Activated CD4-positive, CD25-positive, alpha-beta regulatory T cell treated with anti-CD3 and anti-CD28 coated beads, Interleukin-2, amount 50 U/mL, for 24 hours (primary cell): ENCODE measurements around the gene PIH1D1.

Experiments
- ATAC-seq, 2 donors: fragments of 150-1000 bp; cut with Tn5 transposase; one replicate each; pipeline ENCODE4 v1.10.0; 2021; ENCODE audit warnings: mild to moderate bottlenecking in 1 of 2, moderate library complexity in 1 of 2

The PIH1D1 gene

DNA sequence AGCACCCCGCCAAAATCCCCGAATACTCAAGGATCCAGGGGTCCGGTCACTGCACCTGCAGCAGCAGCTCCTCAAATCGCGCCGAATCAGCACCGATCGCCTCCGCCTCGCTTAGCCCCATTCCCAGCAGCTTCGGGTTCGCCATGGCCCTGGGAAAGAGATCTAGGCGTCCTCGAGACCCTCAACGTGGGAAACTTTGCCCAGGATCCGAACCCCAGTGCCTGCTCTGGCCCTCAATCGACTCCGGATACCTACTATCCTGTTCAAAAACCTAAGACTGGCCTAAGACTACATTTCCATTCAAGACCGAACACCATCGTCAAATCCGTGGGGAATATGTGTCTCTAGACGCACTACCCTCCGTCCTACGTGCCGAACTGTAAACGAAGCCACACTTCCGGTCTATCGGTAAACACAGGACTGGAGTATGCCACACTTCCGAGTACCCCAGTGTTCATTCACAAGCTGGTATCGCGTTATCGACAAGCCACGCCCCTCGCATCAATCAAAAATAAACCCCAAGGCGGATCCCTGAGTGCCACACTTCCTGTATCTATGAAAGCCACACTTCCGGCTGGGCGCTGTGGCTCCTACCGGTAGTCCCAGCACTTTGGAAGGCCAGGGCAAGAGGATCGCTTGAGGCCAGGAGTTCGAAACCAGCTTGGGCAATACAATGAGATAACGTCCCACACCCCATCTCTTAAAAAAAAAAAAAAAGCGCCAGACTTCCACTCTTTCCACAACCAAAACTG is at the start of gene PIH1D1:
TSS of gene PIH1D1 (minus strand) at position 385 of the 752 bp plus-strand sequence. CDS start at position 145, 240 bp downstream.
- peak; percentile 71 to 77 for ATAC-seq

DNA sequence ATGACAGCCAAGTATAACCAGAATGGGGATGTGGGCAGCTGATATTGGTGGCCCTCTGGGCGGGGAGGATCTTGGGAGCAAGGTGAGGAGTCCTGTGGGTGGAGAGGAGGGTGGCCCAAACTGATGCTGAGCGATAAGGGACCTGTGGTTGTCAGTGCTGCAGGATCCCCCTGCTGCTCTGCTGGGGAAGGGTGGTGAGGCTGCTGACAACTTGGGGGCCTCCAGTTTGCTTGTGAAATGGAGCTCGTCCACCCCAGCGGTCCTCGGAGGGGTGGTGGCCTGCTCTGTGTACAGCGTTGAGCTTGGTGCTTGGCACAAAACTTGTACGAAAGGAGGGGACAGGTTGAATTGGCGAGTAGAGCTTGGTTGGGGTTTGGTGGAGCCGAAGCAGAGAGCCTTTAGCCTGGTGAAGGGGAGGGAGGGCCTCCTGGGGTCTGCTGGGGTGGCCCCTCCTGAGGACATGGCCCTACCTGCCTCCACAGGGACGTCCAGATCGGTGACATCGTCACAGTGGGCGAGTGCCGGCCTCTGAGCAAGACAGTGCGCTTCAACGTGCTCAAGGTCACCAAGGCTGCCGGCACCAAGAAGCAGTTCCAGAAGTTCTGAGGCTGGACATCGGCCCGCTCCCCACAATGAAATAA is 47.5 kb upstream of the PIH1D1 start:
- ATAC-seq, result no peak

DNA sequence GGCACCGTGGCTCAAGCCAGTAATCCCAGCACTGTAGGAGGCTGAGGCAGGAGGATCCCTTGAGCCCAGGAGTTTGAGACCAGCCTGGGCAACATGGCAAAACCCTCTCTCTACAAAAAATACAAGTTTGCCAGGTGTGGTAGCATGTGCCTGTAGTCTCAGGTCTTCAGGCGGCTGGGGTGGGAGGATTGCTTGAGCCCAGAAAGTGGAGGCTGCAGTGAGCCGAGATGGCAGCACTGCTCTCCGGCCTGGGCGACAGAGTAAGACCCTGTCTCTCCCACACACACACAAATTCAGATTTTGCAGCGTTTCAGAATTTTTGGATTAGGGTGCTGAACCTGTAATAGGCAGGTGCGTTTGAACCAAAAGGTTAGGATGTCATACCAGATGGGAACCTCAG is 46.9 kb upstream of the PIH1D1 start:
- no peak for ATAC-seq

DNA sequence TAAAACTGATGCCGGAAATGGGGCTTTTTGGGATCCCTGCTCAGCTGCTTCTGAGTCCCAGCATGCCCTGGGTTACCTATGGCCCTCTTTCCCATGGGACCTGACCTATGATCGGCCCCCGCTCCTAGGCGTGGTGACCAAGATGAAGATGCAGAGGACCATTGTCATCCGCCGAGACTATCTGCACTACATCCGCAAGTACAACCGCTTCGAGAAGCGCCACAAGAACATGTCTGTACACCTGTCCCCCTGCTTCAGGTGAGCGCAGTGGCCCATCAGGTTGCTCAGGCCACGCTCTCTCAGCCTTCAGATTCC is 46.1 kb upstream of the PIH1D1 start:
- ATAC-seq, result no peak

DNA sequence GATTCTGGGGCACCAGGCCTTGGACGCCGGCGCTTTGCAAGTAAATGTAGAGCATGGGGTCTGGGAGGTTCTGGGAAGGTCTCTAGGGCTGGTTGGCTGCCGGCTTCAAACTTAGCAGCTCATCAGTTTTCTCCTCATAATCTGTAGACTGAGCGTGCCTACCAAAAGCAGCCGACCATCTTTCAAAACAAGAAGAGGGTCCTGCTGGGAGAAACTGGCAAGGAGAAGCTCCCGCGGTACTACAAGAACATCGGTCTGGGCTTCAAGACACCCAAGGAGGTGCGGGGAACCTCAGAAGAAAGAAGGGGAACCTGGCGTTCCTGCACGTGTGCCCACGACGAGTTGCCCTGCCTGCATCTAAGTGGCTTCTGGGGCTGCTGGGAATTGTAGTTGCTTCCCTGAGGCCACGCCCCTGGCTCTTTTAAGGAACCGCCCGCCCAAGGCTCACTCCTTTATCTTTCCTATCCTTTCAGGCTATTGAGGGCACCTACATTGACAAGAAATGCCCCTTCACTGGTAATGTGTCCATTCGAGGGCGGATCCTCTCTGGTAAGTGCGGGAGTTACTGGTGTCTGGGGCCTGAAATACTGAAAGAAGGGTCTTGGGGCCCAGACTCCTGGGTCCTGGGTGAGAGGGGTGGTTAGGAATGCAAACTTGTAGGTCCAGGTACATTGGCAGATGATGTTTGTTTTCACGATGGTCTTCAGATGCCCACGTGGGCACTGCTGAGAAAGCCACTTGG is 45.6 kb upstream of the PIH1D1 start:
- no peak for ATAC-seq

DNA sequence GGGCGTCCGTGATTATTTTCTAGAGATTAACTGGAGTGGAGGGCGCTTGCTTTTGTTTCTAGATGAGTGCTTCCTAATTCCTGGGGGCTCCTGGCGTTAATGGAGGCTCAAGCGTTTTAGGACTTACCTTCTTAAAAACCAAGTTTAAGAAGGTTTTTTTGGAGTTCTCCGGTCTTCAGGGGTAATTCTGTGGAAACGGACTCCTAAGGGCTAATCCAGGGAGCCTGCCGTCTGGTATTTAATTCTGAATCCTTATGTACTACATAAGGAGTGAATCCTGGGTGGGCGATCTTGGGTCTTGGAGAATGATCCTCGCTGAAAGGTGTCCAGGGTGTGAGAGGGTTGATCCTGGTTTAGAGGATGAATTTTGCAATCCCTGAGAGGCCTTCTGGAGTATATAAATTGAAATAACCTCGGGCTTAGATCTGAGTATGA is 45.0 kb upstream of the PIH1D1 start:
- ATAC-seq, result no peak

DNA sequence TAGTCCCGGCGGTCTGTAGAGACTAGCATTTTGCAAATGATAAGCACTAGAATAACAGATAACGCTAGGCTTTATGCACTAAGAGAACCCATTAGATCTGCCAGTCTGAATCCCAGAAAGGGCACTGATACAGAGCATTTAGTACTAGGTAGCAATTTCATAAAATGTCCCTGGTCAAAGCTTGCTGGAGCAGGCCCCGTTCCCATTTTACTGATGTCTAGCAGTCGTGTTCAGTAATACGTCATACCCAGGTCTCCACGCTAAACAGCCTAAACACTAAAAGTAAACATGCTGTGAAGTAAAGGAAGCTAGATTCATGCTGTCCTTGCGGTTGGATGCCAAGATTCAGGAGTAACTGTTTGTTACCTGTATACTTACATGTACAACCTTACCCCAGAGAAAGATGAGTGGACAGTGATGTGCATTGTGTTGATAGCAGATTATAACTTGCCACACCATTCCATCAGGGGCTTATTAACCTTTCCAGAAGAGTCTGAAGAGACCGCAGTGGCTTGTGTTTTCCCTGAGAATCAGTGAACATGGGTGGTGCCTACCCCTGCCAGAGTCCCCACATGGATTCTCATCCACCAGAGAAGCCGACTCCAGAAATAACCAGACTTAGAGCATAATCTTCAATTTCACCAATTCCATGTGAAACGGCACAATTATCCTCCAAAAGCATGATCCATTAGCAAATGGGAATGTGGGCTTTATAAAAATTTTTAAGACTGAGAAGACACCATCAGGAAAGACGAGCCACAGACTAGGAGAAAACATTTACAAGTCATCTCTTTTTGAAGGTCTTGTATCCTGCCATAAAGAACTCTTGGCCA is 41.2 kb upstream of the PIH1D1 start:
- ATAC-seq, result no peak

DNA sequence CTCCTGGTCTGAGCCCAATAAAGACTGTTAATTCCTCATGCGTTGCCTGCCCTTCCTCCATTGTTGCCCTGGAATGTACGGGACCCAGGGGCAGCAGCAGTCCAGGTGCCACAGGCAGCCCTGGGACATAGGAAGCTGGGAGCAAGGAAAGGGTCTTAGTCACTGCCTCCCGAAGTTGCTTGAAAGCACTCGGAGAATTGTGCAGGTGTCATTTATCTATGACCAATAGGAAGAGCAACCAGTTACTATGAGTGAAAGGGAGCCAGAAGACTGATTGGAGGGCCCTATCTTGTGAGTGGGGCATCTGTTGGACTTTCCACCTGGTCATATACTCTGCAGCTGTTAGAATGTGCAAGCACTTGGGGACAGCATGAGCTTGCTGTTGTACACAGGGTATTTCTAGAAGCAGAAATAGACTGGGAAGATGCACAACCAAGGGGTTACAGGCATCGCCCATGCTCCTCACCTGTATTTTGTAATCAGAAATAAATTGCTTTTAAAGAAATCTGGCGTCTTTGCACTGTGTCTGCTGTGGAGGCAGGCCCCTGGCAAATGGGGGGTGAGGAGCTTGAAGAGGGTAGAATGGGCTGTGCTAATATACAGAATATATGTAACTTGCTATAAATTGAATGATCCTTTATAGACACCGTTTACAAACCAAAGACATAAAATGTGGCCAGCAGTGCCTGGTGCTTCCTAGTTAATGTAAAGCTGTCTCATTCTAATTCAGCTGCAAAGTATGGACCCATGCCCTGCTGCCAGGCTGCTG is 40.4 kb upstream of the PIH1D1 start:
- no peak for ATAC-seq

DNA sequence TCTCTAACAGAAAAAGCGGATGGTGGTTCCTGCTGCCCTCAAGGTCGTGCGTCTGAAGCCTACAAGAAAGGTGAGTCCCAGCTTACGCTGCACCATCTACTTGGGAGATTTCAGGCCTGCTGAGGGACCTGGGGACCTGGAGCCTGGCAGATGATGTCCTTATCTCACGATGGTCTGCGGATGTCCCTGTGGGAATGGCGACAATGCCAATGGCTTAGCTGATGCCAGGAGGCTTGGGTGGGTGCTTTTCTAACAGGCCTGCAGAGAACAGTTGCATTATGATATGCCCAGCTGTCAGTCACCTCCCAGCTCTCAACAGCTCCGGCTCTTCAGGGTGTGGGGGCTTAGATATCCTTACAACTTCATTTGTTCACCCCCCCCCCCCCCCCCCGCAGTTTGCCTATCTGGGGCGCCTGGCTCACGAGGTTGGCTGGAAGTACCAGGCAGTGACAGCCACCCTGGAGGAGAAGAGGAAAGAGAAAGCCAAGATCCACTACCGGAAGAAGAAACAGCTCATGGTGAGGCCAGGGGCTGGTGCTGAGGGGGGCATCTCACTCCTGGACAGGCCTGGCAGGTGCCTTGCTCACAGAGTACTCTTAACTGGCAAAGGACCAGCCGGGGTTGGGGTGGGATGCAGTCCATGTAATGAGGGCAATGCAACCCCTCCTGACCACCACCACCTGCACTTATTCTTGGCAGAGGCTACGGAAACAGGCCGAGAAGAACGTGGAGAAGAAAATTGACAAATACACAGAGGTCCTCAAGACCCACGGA is 39.6 kb upstream of the PIH1D1 start:
- no peak for ATAC-seq

DNA sequence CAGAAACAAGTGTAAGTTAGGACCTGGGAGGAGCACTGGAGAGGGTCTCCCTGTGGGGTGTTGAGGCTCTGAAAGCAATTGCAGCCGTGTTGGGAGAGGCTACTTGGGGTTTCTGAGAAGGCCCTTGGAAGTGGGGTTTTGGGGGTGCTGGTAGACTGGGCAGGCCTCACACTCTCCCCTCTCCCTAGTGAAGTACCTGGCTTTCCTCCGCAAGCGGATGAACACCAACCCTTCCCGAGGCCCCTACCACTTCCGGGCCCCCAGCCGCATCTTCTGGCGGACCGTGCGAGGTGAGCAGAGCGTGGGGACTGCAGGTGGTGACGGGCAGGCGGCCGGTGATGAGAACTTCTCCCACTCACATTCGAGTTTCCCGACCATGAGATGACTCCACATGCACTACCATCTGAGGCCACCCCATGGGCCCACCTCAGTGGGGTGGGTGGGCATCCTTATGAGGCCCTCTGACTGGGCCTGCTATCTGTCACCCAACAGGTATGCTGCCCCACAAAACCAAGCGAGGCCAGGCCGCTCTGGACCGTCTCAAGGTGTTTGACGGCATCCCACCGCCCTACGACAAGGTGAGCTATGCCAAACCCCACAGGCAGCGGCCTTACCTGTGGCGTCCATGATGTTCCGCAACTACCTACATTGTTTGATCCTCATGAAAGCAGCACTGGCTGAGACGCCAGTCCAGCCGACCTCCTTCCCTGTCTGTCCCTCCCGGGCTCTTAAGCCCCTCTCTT is 38.8 kb upstream of the PIH1D1 start:
- no peak for ATAC-seq

DNA sequence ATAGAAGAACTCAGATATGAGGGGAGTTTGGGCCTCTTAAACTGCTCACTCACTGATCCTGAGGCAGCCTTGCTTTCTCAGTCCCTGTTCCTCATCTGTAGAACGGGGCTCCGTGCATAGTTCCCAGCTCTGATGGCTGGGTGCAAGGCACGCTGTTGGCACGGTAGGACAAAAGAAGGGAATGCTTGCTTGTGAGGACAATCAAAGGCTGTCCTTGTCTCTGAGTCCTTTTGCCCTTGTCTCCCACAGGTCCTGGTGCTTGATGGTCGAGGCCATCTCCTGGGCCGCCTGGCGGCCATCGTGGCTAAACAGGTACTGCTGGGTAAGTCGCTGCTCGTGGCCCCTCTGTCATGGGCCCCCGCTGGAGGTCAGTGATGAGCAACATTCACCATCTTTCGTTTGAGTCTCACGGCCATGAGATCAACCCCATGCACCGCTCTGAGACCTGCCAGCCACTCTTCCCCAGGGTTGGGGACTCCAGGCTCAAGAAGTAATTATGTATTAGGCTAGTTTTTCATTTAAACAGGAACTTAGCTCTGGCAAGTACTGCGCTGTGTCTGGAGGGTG is 38.1 kb upstream of the PIH1D1 start:
- ATAC-seq, result peak in 1 of 2 donors; percentile 3

DNA sequence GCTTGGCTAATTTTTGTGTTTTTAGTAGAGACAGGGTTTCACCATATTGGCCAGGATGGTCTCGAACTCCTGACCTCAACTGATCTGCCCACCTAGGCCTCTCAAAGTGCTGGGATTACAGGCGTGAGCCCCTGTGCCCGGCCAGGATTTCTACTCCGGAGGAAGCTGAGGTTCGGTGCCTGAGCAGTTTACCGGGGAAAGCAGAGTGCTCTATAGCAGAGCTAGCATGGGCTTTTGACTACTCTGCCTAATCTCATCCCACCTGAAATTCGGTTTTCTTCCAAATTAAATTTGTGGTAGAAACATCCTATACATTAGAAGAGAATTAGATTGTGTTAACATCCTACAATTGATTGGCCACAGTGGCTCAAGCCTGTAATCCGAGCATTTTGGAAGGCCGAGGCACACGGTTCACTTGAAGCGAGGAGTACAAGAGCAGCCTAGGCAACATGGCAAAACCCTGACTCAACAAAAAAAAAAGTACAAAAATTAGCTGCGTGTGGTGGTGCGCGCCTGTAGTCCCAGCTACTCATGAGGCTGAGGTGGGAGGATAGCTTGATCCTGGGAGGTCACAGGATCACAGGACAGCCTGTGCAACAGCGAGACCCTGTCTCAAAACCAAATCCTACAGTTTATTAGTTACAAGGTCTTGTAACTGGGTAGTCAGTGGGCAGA is 37.4 kb upstream of the PIH1D1 start:
- ATAC-seq, result no peak

DNA sequence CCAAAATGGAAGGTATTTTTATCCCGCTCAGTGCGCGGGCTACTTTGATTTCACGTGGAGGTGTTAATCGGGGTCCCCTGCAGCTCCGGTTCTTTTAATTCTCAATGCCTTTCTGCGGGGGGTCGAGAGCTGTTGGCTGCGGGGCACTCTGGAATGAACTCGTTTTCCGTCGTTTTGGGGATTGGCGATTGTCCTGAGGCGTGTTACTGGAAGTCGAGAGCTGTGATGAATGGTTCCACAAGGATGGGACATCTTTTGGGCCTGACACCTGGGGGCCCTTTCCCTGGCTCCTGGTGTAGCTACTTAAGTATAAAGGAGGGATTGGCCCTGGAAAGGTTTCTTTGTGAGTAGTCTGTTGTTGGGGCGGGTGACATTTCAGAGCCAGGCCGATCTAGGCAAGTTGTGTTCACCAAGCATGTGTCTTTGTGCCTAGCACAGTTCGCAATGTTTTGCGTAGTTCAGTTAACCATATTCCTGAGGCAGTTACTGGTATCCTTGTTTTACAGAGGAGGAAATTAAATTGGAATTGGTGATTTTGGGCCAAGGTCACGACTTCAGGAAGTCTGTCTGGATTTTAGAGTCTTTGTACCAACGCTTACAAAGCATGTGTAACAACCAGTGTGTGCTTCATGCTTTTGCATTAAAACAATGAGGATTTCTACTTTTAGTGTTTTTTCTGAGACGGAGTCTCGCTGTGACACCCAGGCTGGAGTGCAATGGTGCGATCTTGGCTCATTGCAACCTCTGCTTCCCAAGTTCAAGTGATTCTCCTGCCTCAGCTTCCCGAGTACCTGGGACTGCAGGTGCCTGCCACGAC is 36.6 kb upstream of the PIH1D1 start:
- ATAC-seq, result no peak

DNA sequence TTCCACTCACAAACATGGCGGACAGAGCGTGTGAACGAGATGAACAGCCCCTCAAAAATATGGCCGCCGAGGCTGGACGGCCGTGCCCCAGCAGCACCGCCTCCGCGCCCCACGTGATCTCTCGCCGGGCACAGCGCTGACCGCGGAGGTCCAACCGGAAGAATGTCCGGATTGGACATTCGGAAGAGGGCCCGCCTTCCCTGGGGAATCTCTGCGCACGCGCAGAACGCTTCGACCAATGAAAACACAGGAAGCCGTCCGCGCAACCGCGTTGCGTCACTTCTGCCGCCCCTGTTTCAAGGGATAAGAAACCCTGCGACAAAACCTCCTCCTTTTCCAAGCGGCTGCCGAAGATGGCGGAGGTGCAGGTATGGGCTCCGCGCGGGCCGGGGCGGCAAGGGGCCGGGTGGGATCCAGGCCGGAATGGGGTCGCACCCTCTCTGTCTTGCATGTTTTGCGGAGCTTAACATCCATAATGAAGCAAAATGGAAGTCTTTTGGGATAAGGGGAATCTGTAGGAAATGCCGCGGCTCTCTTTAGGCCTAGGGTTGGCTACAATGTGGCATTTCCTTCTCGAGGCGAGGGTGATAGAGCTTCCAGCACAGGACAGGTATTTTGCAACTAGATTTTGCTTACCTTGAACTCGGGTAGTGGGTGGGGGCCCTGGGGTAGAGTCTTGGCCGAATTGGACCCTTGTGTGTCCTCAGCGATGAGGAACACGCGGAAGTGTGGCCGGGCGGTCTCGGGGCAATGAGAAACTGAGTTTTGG is 35.8 kb upstream of the PIH1D1 start, which contains the start of gene RPL13A:
TSS of gene RPL13A (plus strand) at position 332 of the 769 bp plus-strand sequence. CDS start at position 354, 22 bp downstream.
- ATAC-seq, result peak; percentile 86 to 88

DNA sequence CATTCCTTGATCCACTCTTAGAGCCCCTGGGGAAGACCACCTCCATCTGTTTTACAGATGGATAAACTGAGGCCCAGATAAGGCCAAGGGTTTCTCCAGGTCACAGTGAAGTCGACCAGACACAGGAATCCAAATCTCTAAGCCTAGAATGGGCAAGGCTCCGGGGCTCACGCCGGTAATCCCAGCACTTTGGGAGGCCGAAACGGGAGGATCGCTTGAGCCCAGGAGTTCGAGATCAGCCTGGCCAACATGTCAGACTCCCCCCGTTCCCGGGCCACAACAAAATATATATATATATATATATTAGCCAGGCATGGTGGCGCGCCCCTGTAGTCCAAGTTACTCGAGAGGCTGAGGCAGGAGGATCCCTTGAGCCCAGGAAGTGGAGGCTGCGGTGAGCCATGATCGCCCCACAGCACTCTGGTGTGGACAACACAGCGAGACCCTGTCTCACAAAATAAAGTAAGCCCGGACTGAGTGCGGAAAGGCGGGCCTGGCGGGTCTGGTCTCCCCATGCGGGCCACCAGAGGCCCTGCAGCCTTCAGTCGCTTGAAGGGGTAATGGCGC is 35.2 kb upstream of the PIH1D1 start:
- ATAC-seq, result no peak

DNA sequence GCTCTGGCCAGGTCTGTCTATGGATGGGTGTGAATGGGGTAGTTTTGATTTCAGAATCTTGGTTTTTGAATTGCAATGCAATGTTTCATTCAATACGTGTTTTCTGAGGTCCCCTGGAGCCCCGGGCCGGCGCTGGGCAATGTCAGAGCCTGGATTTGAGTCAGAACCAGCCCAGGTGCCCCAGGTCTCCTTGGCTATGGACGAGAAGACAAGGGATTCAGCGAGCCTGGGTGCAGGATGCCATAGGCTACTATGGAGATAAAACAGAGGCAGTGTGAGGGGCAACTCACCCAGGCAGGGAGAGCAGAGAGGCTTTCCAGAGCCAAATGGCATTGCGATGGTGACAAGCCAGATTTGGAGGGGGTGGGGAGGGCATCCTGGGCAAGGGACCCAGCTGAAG is 34.6 kb upstream of the PIH1D1 start:
- no peak for ATAC-seq

DNA sequence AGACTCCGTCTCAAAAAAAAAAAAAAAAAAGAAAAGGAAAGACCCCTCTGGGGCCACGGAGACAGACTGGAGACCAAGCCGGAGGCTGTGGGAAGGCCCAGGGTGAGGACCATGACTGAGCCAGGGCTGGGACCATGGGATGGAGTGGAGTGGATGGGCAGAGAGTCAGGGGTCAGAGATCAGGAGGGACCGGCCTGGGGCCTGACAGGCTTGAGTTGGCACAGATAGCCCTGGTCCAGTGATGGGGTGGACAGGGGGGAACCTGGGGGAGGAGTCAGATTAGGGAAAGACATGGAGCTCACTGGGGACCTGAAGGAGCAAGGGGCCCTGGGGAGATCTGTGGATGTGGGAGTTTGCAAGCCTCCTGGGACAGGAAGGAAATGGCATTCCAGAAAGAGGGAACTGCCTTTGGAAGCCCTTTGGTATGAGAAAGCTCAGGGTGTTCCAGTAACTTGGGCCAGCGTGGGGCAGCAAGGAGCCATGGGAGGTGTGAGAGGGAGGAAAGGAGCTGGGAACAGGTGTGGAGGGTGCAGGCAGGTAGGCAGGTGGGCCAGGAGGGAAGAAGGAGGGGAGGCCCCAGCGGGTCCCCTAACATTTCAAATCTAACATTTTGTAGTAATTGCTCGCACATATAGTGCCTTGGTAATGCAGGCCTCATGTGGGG is 29.5 kb upstream of the PIH1D1 start:
- no peak for ATAC-seq
